Stimulated activated naive CD8-positive, alpha-beta T cell treated with anti-CD3 and anti-CD28 coated beads, Interleukin-15, Interleukin-2, amounts not matched to agents 100 ng/mL and 50 ng/mL, for 24 hours (primary cell): Measurements from ENCODE around the gene PHLDB2.

Source experiments
- H3K27ac Mint-ChIP-seq: one replicate; pipeline ENCODE4 v1.8.0; 2021; ENCODE audit warnings: mild to moderate bottlenecking, mixed read lengths
- H3K27me3 Mint-ChIP-seq: one replicate; pipeline ENCODE4 v1.8.0; 2021; ENCODE audit warnings: mixed read lengths
- H3K36me3 Mint-ChIP-seq: one replicate; pipeline ENCODE4 v1.8.0; 2021; ENCODE audit warnings: low read depth, mixed read lengths
- H3K4me1 Mint-ChIP-seq: one replicate; pipeline ENCODE4 v1.8.0; 2021; ENCODE audit warnings: low read depth, mixed read lengths
- H3K4me3 Mint-ChIP-seq: one replicate; pipeline ENCODE4 v1.8.0; 2021; ENCODE audit warnings: mild to moderate bottlenecking, mixed read lengths
- H3K9me3 Mint-ChIP-seq: one replicate; pipeline ENCODE4 v1.8.0; 2021; ENCODE audit warnings: mixed read lengths

PHLDB2 gene

GRCh38 chr3:112005091-112005672, 146.1 kb downstream of the PHLDB2 start:
- no peaks in the 10 kb centered on the region for H3K27me3 Mint-ChIP-seq
- H3K4me3 Mint-ChIP-seq = no peak overlapping the region
- H3K27ac Mint-ChIP-seq = peak overlapping the region; percentile 69
- peaks cover 51% of the 10 kb centered on the region for H3K4me1 Mint-ChIP-seq
- H3K36me3 Mint-ChIP-seq = no peaks in the 10 kb centered on the region
- H3K9me3 Mint-ChIP-seq = no peaks in the 10 kb centered on the region

GRCh38 chr3:112007633-112008032, 148.6 kb downstream of the PHLDB2 start:
- no peak overlapping the region for H3K4me3 Mint-ChIP-seq

GRCh38 chr3:112009670-112010069, 150.6 kb downstream of the PHLDB2 start:
- Mint-ChIP-seq H3K9me3 (no peaks in the 10 kb centered on the region), H3K27ac (no peak overlapping the region), H3K36me3 (no peaks in the 10 kb centered on the region), H3K4me3 (no peak overlapping the region), H3K4me1 (peaks cover 28% of the 10 kb centered on the region), H3K27me3 (no peaks in the 10 kb centered on the region)

More at GRCh38 chr3:112007633-112008032, 148.6 kb downstream of the PHLDB2 start:
- peaks cover 34% of the 10 kb centered on the region for H3K4me1 Mint-ChIP-seq
- H3K9me3 Mint-ChIP-seq = no peaks in the 10 kb centered on the region
- no peaks in the 10 kb centered on the region for H3K36me3 Mint-ChIP-seq
- no peaks in the 10 kb centered on the region for H3K27me3 Mint-ChIP-seq
- H3K27ac Mint-ChIP-seq = no peak overlapping the region

GRCh38 chr3:112010636-112011035, 151.6 kb downstream of the PHLDB2 start:
- H3K27ac Mint-ChIP-seq = no peak overlapping the region
- no peaks in the 10 kb centered on the region for H3K36me3 Mint-ChIP-seq
- H3K27me3 Mint-ChIP-seq = no peaks in the 10 kb centered on the region
- H3K9me3 Mint-ChIP-seq = no peaks in the 10 kb centered on the region
- no peak overlapping the region for H3K4me3 Mint-ChIP-seq
- peaks cover 20% of the 10 kb centered on the region for H3K4me1 Mint-ChIP-seq

GRCh38 chr3:112011376-112011940, 152.4 kb downstream of the PHLDB2 start:
- H3K27me3 Mint-ChIP-seq = no peaks in the 10 kb centered on the region
- H3K27ac Mint-ChIP-seq = no peak overlapping the region
- H3K36me3 Mint-ChIP-seq = no peaks in the 10 kb centered on the region
- H3K4me3 Mint-ChIP-seq = no peak overlapping the region
- peaks cover 20% of the 10 kb centered on the region for H3K4me1 Mint-ChIP-seq
- no peaks in the 10 kb centered on the region for H3K9me3 Mint-ChIP-seq

- peaks cover 28% of the 10 kb centered on the region for H3K4me1 Mint-ChIP-seq
- peak overlapping the region; percentile 70 for H3K27ac Mint-ChIP-seq
- no peaks in the 10 kb centered on the region for H3K36me3 Mint-ChIP-seq
- no peaks in the 10 kb centered on the region for H3K9me3 Mint-ChIP-seq
- no peaks in the 10 kb centered on the region for H3K27me3 Mint-ChIP-seq
- no peak overlapping the region for H3K4me3 Mint-ChIP-seq
Measured at GRCh38 chr3:112012205-112012992, 153.3 kb downstream of the PHLDB2 start.

- H3K9me3 Mint-ChIP-seq = no peaks in the 10 kb centered on the region
- peak overlapping the region; percentile 70 for H3K27ac Mint-ChIP-seq
- peaks cover 30% of the 10 kb centered on the region for H3K4me1 Mint-ChIP-seq
- H3K27me3 Mint-ChIP-seq = no peaks in the 10 kb centered on the region
- no peaks in the 10 kb centered on the region for H3K36me3 Mint-ChIP-seq
- no peak overlapping the region for H3K4me3 Mint-ChIP-seq
Measured at GRCh38 chr3:112013058-112013783, 154.2 kb downstream of the PHLDB2 start.

GRCh38 chr3:112013784-112014143, 154.7 kb downstream of the PHLDB2 start:
- H3K4me3 Mint-ChIP-seq = no peak overlapping the region
- no peaks in the 10 kb centered on the region for H3K9me3 Mint-ChIP-seq
- peaks cover 30% of the 10 kb centered on the region for H3K4me1 Mint-ChIP-seq
- H3K36me3 Mint-ChIP-seq = no peaks in the 10 kb centered on the region
- H3K27ac Mint-ChIP-seq = peak overlapping the region; percentile 70
- no peaks in the 10 kb centered on the region for H3K27me3 Mint-ChIP-seq

GRCh38 chr3:112017091-112017490, 158.0 kb downstream of the PHLDB2 start:
- no peak overlapping the region for H3K4me3 Mint-ChIP-seq
- H3K36me3 Mint-ChIP-seq = no peaks in the 10 kb centered on the region
- H3K27ac Mint-ChIP-seq = peak overlapping the region; percentile 54
- H3K9me3 Mint-ChIP-seq = no peaks in the 10 kb centered on the region
- H3K4me1 Mint-ChIP-seq = peaks cover 30% of the 10 kb centered on the region
- no peaks in the 10 kb centered on the region for H3K27me3 Mint-ChIP-seq

GRCh38 chr3:112018712-112019111, 159.6 kb downstream of the PHLDB2 start:
- Mint-ChIP-seq H3K4me3 (no peak overlapping the region), H3K27me3 (no peaks in the 10 kb centered on the region), H3K4me1 (peaks cover 15% of the 10 kb centered on the region), H3K36me3 (no peaks in the 10 kb centered on the region), H3K9me3 (no peaks in the 10 kb centered on the region), H3K27ac (no peak overlapping the region)

GRCh38 chr3:112019716-112020115, 160.7 kb downstream of the PHLDB2 start:
- Mint-ChIP-seq H3K4me3 (no peak overlapping the region), H3K27ac (no peak overlapping the region), H3K27me3 (no peaks in the 10 kb centered on the region), H3K4me1 (peaks cover 10% of the 10 kb centered on the region), H3K9me3 (no peaks in the 10 kb centered on the region), H3K36me3 (no peaks in the 10 kb centered on the region)

GRCh38 chr3:112020674-112021085, 161.6 kb downstream of the PHLDB2 start:
- Mint-ChIP-seq H3K27me3 (no peaks in the 10 kb centered on the region), H3K4me3 (no peak overlapping the region), H3K9me3 (no peaks in the 10 kb centered on the region), H3K36me3 (no peaks in the 10 kb centered on the region), H3K4me1 (peaks cover 10% of the 10 kb centered on the region), H3K27ac (no peak overlapping the region)
